ENCODE data around the gene SSR4. TPM values are rescaled to one million over a fixed set of nuclear protein-coding genes. Genes with fewer than 3 reads are reported as not detected.

The SSR4 gene
- total RNA-seq, 1 experiment from 2014 or later, result 182 TPM

DNA sequence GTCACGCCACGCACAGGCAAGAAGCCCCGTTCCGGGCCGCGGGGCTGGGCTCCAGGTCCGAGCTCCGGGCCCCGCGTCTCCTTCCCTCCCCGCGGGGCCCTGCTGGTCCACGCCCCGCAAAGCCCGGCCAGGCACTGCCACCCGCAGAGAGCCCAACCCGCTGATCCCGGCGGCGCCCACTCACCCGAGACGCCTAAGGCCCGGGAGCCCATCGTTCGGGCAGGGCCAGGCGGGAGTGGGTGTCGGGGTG, 35.0 kb downstream of the SSR4 start:
- Histone ChIP-seq H3K9ac (ENCODE audit: low read length) (no peak overlapping the region), H3K27ac (ENCODE audit: low read depth, low read length) (no peak overlapping the region), H3K27me3 (ENCODE audit: insufficient read depth, low read length) (no peaks in the 10 kb centered on the region), H4K20me1 (ENCODE audit: insufficient read depth) (no peaks in the 10 kb centered on the region), H3K79me2 (ENCODE audit: insufficient read depth, low read length) (no peaks in the 10 kb centered on the region), H3K4me3 (replicated peaks in 1 of 2; ENCODE audit: low read depth in 1 of 2, low read length in 2 of 2) (no peak overlapping the region), H3K9me2 (ENCODE audit: insufficient read depth) (no peaks in the 10 kb centered on the region), H3K36me3 (ENCODE audit: control insufficient read depth in 1 of 2, insufficient read depth in 2 of 2, low read length in 2 of 2) (no peaks in the 10 kb centered on the region), H3K4me2 (ENCODE audit: low read length) (peak overlapping the region; percentile 63), H3K9me3 (ENCODE audit: control insufficient read depth in 1 of 2, insufficient read depth in 1 of 2, low read depth in 1 of 2, low read length in 2 of 2) (no peaks in the 10 kb centered on the region), H3K4me1 (ENCODE audit: control insufficient read depth in 1 of 2, insufficient read depth in 2 of 2, low read length in 2 of 2) (peaks cover 0 to 13% of the 10 kb centered on the region in 2 experiments; a peak in 2 of 4 replicates), H2AFZ (ENCODE audit: low read depth, low read length, poor library complexity, severe bottlenecking) (no peak overlapping the region)
- BruUV-seq (replicated peaks), result no TSS peak
- DNase-seq (ENCODE audit: low read depth, low spot score) (no peak), ATAC-seq (peak; percentile 18; the same call in 1 of the 2 replicates)
- intact Hi-C loops (cut with micrococcal nuclease), result no loop called here
- POLR2A ChIA-PET, result no interaction called here
- RAD21 ChIA-PET (ENCODE audit: low non-redundant PET in 1 of 2, low total read pairs in 2 of 2, uncharacterized antibody in 2 of 2, unreplicated experiment in 2 of 2), result no interaction called here
- CTCF ChIA-PET, result no interaction called here
- no peak for TF ChIP-seq RAD21 (IDR thresholded peaks at IDR 0.05; ENCODE audit: low read depth)
- TF ChIP-seq ELF1 (IDR thresholded peaks at IDR 0.05; ENCODE audit: borderline replicate concordance, low read depth), result no peak
- TF ChIP-seq YY1 (IDR thresholded peaks at IDR 0.05; ENCODE audit: extremely low read depth, insufficient replicate concordance, low read depth, low read length), result no peak
- TF ChIP-seq SIN3A (IDR thresholded peaks at IDR 0.05; ENCODE audit: low read depth), result no peak
- TF ChIP-seq POLR2AphosphoS5 (IDR thresholded peaks at IDR 0.05; ENCODE audit: low read depth, low read length), result no peak
- no peak for TF ChIP-seq ZFX (IDR thresholded peaks at IDR 0.05)
- no peak for TF ChIP-seq EZH2 (IDR thresholded peaks at IDR 0.05)
- no peak for TF ChIP-seq EZH2phosphoT487 (IDR thresholded peaks at IDR 0.05; ENCODE audit: borderline replicate concordance)
- TF ChIP-seq SP1 (IDR thresholded peaks at IDR 0.05; ENCODE audit: low read depth), result no peak
- TF ChIP-seq JUND (IDR thresholded peaks at IDR 0.05), result no peak
- TF ChIP-seq, protein P1, sequence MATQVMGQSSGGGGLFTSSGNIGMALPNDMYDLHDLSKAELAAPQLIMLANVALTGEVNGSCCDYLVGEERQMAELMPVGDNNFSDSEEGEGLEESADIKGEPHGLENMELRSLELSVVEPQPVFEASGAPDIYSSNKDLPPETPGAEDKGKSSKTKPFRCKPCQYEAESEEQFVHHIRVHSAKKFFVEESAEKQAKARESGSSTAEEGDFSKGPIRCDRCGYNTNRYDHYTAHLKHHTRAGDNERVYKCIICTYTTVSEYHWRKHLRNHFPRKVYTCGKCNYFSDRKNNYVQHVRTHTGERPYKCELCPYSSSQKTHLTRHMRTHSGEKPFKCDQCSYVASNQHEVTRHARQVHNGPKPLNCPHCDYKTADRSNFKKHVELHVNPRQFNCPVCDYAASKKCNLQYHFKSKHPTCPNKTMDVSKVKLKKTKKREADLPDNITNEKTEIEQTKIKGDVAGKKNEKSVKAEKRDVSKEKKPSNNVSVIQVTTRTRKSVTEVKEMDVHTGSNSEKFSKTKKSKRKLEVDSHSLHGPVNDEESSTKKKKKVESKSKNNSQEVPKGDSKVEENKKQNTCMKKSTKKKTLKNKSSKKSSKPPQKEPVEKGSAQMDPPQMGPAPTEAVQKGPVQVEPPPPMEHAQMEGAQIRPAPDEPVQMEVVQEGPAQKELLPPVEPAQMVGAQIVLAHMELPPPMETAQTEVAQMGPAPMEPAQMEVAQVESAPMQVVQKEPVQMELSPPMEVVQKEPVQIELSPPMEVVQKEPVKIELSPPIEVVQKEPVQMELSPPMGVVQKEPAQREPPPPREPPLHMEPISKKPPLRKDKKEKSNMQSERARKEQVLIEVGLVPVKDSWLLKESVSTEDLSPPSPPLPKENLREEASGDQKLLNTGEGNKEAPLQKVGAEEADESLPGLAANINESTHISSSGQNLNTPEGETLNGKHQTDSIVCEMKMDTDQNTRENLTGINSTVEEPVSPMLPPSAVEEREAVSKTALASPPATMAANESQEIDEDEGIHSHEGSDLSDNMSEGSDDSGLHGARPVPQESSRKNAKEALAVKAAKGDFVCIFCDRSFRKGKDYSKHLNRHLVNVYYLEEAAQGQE (IDR thresholded peaks at IDR 0.05; ENCODE audit: low read depth), result no peak
- TF ChIP-seq, protein P2, sequence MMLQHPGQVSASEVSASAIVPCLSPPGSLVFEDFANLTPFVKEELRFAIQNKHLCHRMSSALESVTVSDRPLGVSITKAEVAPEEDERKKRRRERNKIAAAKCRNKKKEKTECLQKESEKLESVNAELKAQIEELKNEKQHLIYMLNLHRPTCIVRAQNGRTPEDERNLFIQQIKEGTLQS (IDR thresholded peaks at IDR 0.05), result no peak
- TF ChIP-seq, protein P3, sequence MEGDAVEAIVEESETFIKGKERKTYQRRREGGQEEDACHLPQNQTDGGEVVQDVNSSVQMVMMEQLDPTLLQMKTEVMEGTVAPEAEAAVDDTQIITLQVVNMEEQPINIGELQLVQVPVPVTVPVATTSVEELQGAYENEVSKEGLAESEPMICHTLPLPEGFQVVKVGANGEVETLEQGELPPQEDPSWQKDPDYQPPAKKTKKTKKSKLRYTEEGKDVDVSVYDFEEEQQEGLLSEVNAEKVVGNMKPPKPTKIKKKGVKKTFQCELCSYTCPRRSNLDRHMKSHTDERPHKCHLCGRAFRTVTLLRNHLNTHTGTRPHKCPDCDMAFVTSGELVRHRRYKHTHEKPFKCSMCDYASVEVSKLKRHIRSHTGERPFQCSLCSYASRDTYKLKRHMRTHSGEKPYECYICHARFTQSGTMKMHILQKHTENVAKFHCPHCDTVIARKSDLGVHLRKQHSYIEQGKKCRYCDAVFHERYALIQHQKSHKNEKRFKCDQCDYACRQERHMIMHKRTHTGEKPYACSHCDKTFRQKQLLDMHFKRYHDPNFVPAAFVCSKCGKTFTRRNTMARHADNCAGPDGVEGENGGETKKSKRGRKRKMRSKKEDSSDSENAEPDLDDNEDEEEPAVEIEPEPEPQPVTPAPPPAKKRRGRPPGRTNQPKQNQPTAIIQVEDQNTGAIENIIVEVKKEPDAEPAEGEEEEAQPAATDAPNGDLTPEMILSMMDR (IDR thresholded peaks at IDR 0.05 in 2 of 3, conservative IDR thresholded peaks at IDR 0.05 in 1 of 3; ENCODE audit: borderline replicate concordance in 1 of 3, insufficient read depth in 1 of 3, low read depth in 2 of 3, low read length in 2 of 3), result no peak
- TF ChIP-seq TCF7L2 (IDR thresholded peaks at IDR 0.05; ENCODE audit: borderline replicate concordance, extremely low read depth, insufficient read depth, insufficient read length), result no peak
- TF ChIP-seq POLR2A (IDR thresholded peaks at IDR 0.05; ENCODE audit: borderline replicate concordance, extremely low read depth, insufficient read depth, insufficient read length), result no peak

Data from HCT116 (cell line).